ENCODE measurements around the gene SEC14L5. TPM values are rescaled to one million over a fixed set of nuclear protein-coding genes. Genes with fewer than 3 reads are reported as not detected.

The SEC14L5 gene
- total and polyA plus RNA-seq, 2 of the 4 experiments (the other 2 are of a cell fraction): 0.07 TPM; not detected in 1

DNA sequence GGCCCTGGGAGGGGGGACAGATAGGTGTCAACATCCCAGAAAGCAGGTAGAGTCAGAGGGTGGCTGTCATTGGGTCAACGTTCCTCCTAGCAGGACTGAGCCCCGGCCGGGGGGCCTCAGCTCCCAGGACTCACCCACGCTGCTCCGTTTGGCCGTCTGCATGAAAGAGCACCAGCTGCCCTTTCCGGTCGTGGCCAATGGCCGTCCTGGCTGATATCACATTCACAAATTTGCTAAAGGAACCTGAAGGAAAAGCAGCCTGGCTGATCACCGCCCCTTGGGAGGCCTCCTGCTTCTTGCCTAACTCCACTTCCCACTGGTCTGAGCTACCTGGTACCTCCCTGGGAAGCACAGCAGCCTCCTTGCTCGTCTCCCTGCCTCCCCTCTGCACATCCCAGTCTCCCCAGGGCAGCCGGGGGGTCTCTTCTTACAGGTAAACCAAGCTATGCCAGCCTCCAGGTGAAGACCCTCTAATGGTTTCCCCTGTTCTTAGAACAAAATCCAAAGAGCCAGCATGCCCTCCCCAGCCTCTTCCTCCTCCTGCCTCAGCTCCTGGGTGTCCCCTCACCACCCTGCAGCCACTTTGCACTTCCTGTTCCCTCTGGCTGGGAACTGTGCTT, 72.2 kb downstream of the SEC14L5 start:
- no peak overlapping the region for H3K4me2 ChIP-seq (ENCODE audit: low read depth, low read length)
- no peak for DNase-seq
- WGBS, 2 experiments (ENCODE audit: extremely low coverage in 2 of 2, insufficient read length in 1 of 2): 81% methylated on average over 9 of the region's 12 CpGs; no CpG with 5 or more reads in 1 of the 2 experiments
- no peak overlapping the region for H2AK9ac ChIP-seq (replicated peaks; ENCODE audit: low read depth, low read length, poor library complexity)
- no peak overlapping the region for H3K4me3 ChIP-seq (ENCODE audit: insufficient read depth, low read depth, low read length)
- H3K23ac ChIP-seq (ENCODE audit: low read depth, low read length): no peak overlapping the region
- peaks cover 3 to 13% of the 10 kb centered on the region in 2 experiments; a peak in 2 of 4 replicates for H3K79me1 ChIP-seq (ENCODE audit: low read depth in 1 of 2, low read length in 2 of 2)
- H4K91ac ChIP-seq (ENCODE audit: insufficient read depth, low read depth, low read length): no peak overlapping the region
- BruUV-seq (replicated peaks): no TSS peak
- no peak overlapping the region for H2BK120ac ChIP-seq (ENCODE audit: low read depth, low read length)
- no peaks in the 10 kb centered on the region for H3K9me3 ChIP-seq (ENCODE audit: control insufficient read depth, insufficient read depth, low read length)
- no peak overlapping the region for H2BK20ac ChIP-seq (ENCODE audit: low read depth, low read length)
- no peak overlapping the region for H2AFZ ChIP-seq (replicated peaks; ENCODE audit: low read length, poor library complexity)
- no peak overlapping the region for H2AK5ac ChIP-seq (ENCODE audit: low read depth, low read length)
- H3K27me3 ChIP-seq (ENCODE audit: control insufficient read depth, insufficient read depth, low read length): no peaks in the 10 kb centered on the region
- peaks cover 8% of the 10 kb centered on the region for H3K9me1 ChIP-seq (ENCODE audit: insufficient read depth, low read length)
- in situ Hi-C loops (cut with MboI; ENCODE audit: low sequenced_read_pairs): no loop called here
- H3K56ac ChIP-seq (ENCODE audit: extremely low read depth, insufficient read depth, low read length): no peak overlapping the region
- 0 out of 2 replicates have a peak, but pooled peaks cover 1% of the 10 kb centered on the region for H3K36me3 ChIP-seq (ENCODE audit: control insufficient read depth, insufficient read depth, low read length)
- no peak overlapping the region for H2BK15ac ChIP-seq (ENCODE audit: low read depth, low read length)
- no peaks in the 10 kb centered on the region for H4K20me1 ChIP-seq (ENCODE audit: insufficient read depth, low read length)
- CTCF ChIA-PET: no interaction called here
- no peak overlapping the region for H3K9ac ChIP-seq (ENCODE audit: low read depth, low read length)
- dilution Hi-C loops (cut with HindIII; ENCODE audit: low sequenced_read_pairs, unreplicated experiment): no loop called here
- H3K27ac ChIP-seq (ENCODE audit: insufficient read depth, low read length): no peak overlapping the region
- no peak overlapping the region for H2BK5ac ChIP-seq (ENCODE audit: low read depth, low read length, poor library complexity, severe bottlenecking)
- H4K8ac ChIP-seq (ENCODE audit: low read depth in 2 of 2, low read length in 2 of 2): no peak overlapping the region
- intact Hi-C loops (cut with micrococcal nuclease): loop anchor here (5.0 kb wide), 1 partner anchor 183 kb away; the partner anchor contains the start of genes GLYR1 and UBN1
- TF ChIP-seq MAFK (IDR thresholded peaks at IDR 0.05; ENCODE audit: low read depth, low read length): no peak
- no peak for TF ChIP-seq SMC3 (IDR thresholded peaks at IDR 0.05; ENCODE audit: low read depth, low read length)
- TF ChIP-seq, protein P1, sequence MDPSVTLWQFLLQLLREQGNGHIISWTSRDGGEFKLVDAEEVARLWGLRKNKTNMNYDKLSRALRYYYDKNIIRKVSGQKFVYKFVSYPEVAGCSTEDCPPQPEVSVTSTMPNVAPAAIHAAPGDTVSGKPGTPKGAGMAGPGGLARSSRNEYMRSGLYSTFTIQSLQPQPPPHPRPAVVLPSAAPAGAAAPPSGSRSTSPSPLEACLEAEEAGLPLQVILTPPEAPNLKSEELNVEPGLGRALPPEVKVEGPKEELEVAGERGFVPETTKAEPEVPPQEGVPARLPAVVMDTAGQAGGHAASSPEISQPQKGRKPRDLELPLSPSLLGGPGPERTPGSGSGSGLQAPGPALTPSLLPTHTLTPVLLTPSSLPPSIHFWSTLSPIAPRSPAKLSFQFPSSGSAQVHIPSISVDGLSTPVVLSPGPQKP (IDR thresholded peaks at IDR 0.05; ENCODE audit: borderline replicate concordance, low read depth, low read length): no peak
- TF ChIP-seq POLR2A (IDR thresholded peaks at IDR 0.05; ENCODE audit: low read depth, low read length): no peak
- TF ChIP-seq, protein P2, sequence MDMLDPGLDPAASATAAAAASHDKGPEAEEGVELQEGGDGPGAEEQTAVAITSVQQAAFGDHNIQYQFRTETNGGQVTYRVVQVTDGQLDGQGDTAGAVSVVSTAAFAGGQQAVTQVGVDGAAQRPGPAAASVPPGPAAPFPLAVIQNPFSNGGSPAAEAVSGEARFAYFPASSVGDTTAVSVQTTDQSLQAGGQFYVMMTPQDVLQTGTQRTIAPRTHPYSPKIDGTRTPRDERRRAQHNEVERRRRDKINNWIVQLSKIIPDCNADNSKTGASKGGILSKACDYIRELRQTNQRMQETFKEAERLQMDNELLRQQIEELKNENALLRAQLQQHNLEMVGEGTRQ (IDR thresholded peaks at IDR 0.05; ENCODE audit: low read depth, low read length): no peak
- TF ChIP-seq, protein P3, sequence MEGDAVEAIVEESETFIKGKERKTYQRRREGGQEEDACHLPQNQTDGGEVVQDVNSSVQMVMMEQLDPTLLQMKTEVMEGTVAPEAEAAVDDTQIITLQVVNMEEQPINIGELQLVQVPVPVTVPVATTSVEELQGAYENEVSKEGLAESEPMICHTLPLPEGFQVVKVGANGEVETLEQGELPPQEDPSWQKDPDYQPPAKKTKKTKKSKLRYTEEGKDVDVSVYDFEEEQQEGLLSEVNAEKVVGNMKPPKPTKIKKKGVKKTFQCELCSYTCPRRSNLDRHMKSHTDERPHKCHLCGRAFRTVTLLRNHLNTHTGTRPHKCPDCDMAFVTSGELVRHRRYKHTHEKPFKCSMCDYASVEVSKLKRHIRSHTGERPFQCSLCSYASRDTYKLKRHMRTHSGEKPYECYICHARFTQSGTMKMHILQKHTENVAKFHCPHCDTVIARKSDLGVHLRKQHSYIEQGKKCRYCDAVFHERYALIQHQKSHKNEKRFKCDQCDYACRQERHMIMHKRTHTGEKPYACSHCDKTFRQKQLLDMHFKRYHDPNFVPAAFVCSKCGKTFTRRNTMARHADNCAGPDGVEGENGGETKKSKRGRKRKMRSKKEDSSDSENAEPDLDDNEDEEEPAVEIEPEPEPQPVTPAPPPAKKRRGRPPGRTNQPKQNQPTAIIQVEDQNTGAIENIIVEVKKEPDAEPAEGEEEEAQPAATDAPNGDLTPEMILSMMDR (conservative IDR thresholded peaks at IDR 0.05; ENCODE audit: low read depth, low read length): no peak
- TF ChIP-seq CEBPB (IDR thresholded peaks at IDR 0.05; ENCODE audit: low read depth, low read length): no peak
- H3K18ac ChIP-seq (ENCODE audit: low read depth, low read length): no peak overlapping the region
- POLR2A ChIA-PET (ENCODE audit: unreplicated experiment): no interaction called here
- peaks cover 3% of the 10 kb centered on the region; the same call in 1 of the 2 replicates for H3K4me1 ChIP-seq (ENCODE audit: control insufficient read depth, insufficient read depth, low read length)
- no peak for ATAC-seq (ENCODE audit: low read depth)
- H4K5ac ChIP-seq (ENCODE audit: low read depth, low read length): no peak overlapping the region
- no peak overlapping the region for H3K14ac ChIP-seq (replicated peaks; ENCODE audit: low read depth, low read length)
- no peak overlapping the region for H3K4ac ChIP-seq (ENCODE audit: low read depth, low read length)
